GM19395 (cell line): ENCODE results near the gene LCLAT1.

Experiments used
- ATAC-seq: cut with Tn5 transposase; IDR thresholded peaks from one replicate; pipeline ENCODE4 v1.9.1; 2021; ENCODE audit warnings: mild to moderate bottlenecking, moderate library complexity; ENCODE audit not compliant: unreplicated experiment

The LCLAT1 gene

DNA sequence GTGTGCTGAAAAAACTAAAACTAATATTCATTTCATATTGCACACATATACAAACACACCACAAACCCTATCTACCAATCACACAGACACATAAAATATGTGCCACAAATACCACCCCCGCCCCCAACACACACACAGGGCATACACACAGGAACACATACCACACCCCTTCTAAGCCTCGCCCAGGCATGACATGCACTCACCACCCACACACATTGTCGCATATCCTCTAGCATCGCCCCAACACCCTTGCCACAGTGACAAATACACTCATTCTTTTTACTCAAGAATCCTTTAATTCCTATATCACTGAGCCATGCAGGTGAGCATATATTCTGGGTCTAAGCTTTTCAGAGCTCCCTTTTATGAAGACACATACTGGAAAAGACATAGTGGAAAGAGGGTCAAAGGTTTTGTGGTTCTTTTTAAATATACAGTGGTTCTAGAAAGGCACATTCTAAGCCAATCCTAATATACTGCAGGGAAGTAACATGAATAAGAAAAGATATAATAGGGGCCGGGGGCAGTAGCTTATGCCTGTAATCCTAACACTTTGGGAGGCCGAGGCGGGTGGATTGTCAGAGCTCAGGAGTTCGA is 24.5 kb upstream of the LCLAT1 start:
- peak; percentile 68 for ATAC-seq

- ATAC-seq, result no peak
These were observed 22.8 kb upstream of the LCLAT1 start for GRCh38 chr2:30424231-30424630.

DNA sequence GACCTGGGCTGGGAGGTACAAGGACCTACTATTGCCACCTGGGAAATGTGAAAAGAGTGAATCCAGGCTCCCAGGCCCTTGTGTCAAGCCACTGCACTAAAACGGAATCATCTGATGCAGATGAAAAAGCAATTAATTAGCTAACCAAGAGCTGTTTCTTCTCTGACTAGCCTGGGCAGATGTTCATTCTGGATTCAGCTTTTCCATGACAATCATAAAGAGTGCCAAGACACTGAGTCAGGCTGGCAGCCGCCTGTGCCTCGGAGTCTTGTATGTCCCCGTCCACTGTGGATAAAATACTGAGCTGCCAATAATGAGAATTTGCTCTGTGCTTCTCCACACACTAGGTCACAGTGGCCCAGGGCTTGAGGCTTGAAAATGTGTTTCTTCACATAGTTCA is 21.7 kb upstream of the LCLAT1 start:
- ATAC-seq, result no peak

- no peak for ATAC-seq
These were observed 19.3 kb upstream of the LCLAT1 start for GRCh38 chr2:30427606-30428347.

GRCh38 chr2:30428348-30428662 is 18.7 kb upstream of the LCLAT1 start:
- no peak for ATAC-seq

DNA sequence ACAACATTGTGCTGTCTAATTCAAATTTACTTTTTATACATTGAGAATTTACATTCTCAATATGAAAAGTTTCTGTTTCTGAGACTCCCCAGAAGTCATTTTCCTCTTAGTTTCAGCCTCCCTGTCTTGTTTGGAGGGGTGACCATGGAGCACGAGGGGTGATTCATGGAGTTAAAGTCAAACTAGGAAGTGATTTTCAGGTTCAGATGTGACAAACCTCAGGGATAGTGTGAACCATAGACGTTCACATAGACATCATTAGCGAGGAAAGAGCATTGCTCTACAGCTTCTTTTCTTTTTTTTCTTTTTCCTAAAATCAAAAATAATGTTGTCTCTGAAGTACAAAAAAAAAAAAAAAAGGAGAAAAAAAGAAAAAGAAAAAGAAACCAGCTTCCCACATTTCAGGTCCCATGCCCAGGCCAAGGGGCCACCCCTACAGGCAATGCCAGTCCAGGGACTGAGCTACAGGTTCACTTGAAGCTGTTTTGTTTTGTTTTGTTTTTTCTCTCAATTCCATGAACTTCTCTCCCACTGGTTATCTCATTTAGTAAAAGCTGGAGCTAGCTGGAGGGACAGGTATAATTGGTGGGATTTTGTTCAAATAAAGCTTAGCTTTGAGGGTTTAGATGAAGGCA is 18.1 kb upstream of the LCLAT1 start:
- ATAC-seq, result no peak

DNA sequence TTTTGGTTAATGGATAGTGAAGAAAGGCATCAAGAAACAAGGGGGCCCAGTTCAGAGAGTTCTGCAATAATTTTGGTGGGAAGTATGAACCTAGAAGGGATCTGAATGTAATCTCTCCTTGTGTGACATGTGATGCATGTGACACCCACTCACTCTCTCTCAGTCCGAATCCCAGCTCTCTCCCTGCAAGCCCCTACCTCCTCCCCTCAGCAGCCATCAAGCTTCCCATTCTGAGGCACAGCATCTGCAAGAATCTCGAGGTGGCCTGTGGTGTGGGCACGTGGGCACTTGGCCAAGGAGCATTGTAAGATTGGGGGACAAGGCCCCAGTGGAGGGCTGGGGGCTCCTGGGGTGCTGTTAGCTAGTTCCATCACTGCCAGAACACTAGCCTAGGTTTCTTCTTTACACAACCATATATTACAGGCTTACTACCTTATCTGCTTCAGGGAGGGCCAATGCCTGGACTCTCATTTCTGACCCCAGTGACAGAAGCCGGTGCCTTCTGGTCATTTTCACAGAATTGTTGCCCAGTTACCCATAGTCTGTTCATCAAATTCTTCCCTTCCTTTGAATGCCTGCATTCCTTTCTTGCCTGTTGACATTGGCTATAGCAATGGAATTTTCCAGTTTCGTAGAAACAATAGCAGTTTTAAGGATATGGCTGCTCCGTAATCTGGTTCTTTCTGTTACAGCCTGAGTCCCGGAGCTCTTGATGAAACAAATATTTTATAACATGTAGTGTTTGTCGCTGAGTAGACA is 13.3 kb upstream of the LCLAT1 start:
- no peak for ATAC-seq

GRCh38 chr2:30434708-30435107 is 12.3 kb upstream of the LCLAT1 start:
- no peak for ATAC-seq

DNA sequence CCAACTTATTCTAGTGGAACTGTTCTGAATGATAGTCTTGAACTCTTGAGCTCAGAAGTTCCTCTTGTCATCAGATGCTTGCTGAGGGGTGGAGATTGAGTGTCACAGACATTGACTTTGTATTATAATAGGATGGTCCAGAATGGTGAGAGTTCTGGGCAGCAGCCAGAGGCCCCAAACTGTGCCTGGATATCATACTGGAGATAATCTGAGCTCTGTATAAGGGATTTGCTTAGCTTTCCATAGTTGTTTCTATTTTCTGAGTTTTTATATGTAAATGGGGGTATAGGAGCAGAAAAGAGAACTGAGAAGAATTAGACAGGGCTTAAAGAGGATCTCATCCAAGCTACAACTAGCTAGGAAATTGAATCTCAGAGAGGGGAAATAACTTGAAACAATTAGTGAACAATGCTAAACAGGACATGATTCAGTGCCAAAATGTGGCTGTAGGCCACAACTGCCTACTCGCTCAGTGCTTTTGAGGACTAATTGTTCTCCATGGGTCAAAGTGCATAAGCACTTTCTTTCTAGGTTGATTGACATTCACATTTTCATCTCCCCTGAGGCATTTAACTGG is 10.1 kb upstream of the LCLAT1 start:
- no peak for ATAC-seq

- no peak for ATAC-seq
These were observed 9.1 kb upstream of the LCLAT1 start for GRCh38 chr2:30437809-30438548.

- no peak for ATAC-seq
These were observed 7.8 kb upstream of the LCLAT1 start for GRCh38 chr2:30439296-30439695.

- no peak for ATAC-seq
These were observed 7.2 kb upstream of the LCLAT1 start for GRCh38 chr2:30439879-30440278.

DNA sequence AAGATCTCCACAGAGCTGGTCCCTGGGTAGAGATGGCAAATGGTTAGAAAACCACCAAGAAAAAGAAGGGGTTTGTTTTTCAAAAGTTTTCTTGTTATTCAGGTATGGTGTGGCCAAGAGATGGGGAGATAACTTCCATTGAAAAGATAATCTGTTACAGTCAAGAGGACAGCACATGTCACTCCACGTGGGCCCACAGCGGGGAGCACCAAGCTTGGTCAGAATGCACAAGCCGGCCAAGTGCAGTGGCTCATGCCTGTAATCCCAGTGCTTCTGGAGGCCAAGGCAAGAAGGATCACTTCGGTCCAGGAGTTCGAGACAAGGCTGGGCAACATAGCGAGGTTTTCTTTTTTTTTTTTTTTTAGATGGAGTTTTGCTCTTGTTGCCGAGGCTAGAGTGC is 6.0 kb upstream of the LCLAT1 start:
- ATAC-seq, result no peak

DNA sequence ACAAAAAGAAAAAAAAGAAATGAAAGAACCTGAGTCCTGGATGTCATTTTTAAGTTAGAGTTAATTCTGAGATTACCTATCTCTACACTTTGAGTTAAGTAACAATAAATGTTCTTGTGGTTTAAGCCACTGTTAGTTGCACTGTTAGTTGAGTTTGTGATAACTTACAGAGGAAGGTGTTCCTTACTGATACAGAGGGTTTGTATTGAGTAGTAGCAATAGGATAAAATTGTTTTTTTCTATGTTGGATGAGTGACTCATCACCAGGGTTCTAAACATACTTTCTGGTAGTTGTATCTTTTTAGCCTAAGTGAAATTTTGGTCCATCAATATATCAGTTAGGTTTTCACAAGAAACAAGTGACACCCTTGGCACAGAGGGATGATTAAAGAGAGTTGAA is 4.0 kb upstream of the LCLAT1 start:
- no peak for ATAC-seq

DNA sequence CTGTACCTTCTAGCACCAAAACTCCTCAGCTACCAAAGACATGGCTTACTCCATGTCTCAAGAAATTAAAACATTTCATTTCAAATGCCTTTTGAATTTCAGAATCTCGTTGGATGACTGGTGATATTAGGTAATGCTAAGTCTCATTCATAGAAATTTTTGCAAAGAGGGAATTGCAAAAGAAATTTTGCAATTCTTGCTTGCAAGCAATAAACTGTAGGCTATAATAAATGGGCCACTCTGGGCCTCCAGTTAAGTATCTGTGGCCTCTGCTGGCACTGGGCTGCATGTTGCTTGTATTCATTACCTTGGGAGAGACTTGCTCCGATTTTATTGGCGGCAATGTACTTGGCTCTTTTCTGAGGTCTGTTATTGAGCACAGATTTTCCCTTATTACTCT is 2.8 kb upstream of the LCLAT1 start:
- no peak for ATAC-seq

DNA sequence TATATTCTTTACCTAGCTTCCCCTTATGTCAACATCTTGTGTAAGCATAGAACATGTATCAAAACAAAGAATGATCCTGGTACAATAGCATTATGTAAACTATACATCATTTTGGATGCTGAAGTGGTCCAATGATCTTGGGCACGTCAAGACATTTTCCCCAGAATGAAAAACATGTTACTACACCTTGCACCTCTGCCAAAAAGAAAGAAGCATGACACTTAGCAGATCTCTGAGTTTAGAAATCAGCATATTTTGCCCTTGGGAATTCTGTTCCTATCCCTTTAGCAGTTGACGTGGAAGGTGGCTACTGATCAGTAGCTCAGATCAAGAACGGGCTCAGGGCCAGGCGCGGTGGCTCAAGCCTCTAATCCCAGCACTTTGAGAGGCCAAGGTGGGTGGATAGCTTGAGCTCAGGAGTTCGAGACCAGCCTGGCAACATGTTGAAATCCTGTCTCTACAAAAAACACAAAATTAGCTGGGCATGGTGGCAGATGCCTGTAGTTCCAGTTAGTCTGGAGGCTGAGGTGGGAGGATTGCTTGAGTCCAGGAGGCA is 1.7 kb upstream of the LCLAT1 start:
- ATAC-seq, result no peak

GRCh38 chr2:30446602-30447148 is 371 bp upstream of the LCLAT1 start:
- peak; percentile 38 for ATAC-seq

- ATAC-seq, result no peak
These were observed 1.3 kb downstream of the LCLAT1 start for GRCh38 chr2:30448308-30448707.

DNA sequence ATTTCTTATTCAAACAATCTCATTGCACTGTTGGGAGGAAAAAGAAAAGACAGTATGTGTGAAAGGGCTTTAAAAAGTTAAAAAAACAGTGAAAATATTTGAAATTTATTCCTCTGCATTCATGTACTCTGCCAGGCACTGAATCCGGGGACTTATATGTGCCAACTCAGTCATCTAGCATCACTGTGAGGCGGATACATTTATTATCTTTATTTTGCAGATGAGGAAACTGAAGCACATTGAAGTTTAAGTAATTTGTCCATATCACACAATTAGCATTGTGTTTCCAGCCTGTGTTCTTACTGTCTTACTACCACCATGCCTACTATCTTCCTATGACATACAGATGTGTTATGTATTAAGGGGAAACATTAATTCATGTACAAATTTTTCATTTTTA is 1.8 kb downstream of the LCLAT1 start:
- ATAC-seq, result no peak

DNA sequence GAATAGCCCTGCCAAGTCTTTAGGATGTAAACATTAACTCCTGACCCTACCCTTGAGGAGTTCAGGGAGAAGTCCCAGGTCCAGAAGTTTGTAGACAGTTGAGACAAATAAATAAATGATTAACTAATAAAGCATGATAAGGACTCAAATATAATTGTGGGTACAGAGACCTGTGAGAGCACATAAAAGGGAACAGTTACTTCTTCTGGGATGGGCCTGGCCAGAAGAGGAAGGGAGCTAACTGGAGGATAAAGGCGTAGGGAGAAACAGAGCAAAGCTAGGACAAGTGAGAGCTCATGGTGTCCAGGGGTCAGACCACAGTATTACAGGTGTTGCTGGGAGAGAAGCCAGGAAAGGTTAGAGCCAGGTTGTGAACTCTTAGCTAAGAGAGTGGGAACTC is 3.0 kb downstream of the LCLAT1 start:
- ATAC-seq, result no peak
